ENCODE results near the gene SNX32.

Gene SNX32

GRCh38 chr11:65810046-65810868 lies 23.5 kb upstream of the SNX32 start:
- no peak for DNase-seq (ENCODE audit: extremely low read depth, low read depth)
- no peak overlapping the region for H3K4me3 ChIP-seq (replicated peaks; ENCODE audit: low read depth, low read length)
- TF ChIP-seq CTCF (IDR thresholded peaks at IDR 0.05; ENCODE audit: low read depth, low read length, missing control alignments), result no peak

GRCh38 chr11:65811764-65812475 lies 21.8 kb upstream of the SNX32 start:
- no peak overlapping the region for H3K4me3 ChIP-seq (replicated peaks; ENCODE audit: low read depth, low read length)
- TF ChIP-seq CTCF (IDR thresholded peaks at IDR 0.05; ENCODE audit: low read depth, low read length, missing control alignments), result no peak
- no peak for DNase-seq (ENCODE audit: extremely low read depth, low read depth)

- no peak for DNase-seq (ENCODE audit: extremely low read depth, low read depth)
- H3K4me3 ChIP-seq (replicated peaks; ENCODE audit: low read depth, low read length), result no peak overlapping the region
- no peak for TF ChIP-seq CTCF (IDR thresholded peaks at IDR 0.05; ENCODE audit: low read depth, low read length, missing control alignments)
Measured at GRCh38 chr11:65814131-65814985, 19.4 kb upstream of the SNX32 start.

- TF ChIP-seq CTCF (IDR thresholded peaks at IDR 0.05; ENCODE audit: low read depth, low read length, missing control alignments), result no peak
- H3K4me3 ChIP-seq (replicated peaks; ENCODE audit: low read depth, low read length), result no peak overlapping the region
- DNase-seq (ENCODE audit: extremely low read depth, low read depth), result no peak
Measured at GRCh38 chr11:65814986-65815565, 18.7 kb upstream of the SNX32 start.

- H3K4me3 ChIP-seq (replicated peaks; ENCODE audit: low read depth, low read length), result no peak overlapping the region
Measured at GRCh38 chr11:65816696-65817095, 17.1 kb upstream of the SNX32 start.

More at GRCh38 chr11:65816696-65817095, 17.1 kb upstream of the SNX32 start:
- DNase-seq (ENCODE audit: extremely low read depth, low read depth), result no peak
- TF ChIP-seq CTCF (IDR thresholded peaks at IDR 0.05; ENCODE audit: low read depth, low read length, missing control alignments), result no peak
